Activated naive CD4-positive, alpha-beta T cell treated with anti-CD3 and anti-CD28 coated beads for 36 hours (primary cell): ENCODE data around the gene TRABD2A. TPM values are rescaled to one million over a fixed set of nuclear protein-coding genes. Genes with fewer than 3 reads are reported as not detected.
"Not testable (repeated sequence)": the region's sequence is repeated elsewhere in the genome, so short reads cannot be mapped to it uniquely, and the experiment has no call there.

ENCODE experiments used
- CTCF ChIA-PET: fragments of 350-600 bp; sonication (Branson Sonifier 250); formaldehyde crosslinking; loops from one replicate; lab custom pipeline; 2021; ENCODE audit warnings: antibody characterized with exemption; lab: Charles Lee
- DNase-seq: peaks from one replicate; pipeline ENCODE4 v3.0.0-alpha.2; 2020
- H3K27ac Mint-ChIP-seq: one replicate; pipeline ENCODE4 v1.8.0; 2021; ENCODE audit warnings: mild to moderate bottlenecking, mixed read lengths
- H3K27me3 Mint-ChIP-seq: one replicate; pipeline ENCODE4 v1.8.0; 2021; ENCODE audit warnings: low read depth, mixed read lengths
- H3K36me3 Mint-ChIP-seq: one replicate; pipeline ENCODE4 v1.8.0; 2021; ENCODE audit warnings: low read depth, mixed read lengths
- H3K4me1 Mint-ChIP-seq: one replicate; pipeline ENCODE4 v1.8.0; 2021; ENCODE audit warnings: low read depth, mixed read lengths
- H3K4me3 Mint-ChIP-seq: one replicate; pipeline ENCODE4 v1.8.0; 2021; ENCODE audit warnings: mild to moderate bottlenecking, moderate library complexity, mixed read lengths
- H3K9me3 Mint-ChIP-seq: one replicate; pipeline ENCODE4 v1.8.0; 2021; ENCODE audit warnings: mixed read lengths
- intact Hi-C: fragments of 100-400 bp; cut with micrococcal nuclease; formaldehyde crosslinking; loops from one replicate; pipeline ENCODE4 v1.15.1; 2023
- total RNA-seq, 2 experiments: library from RNA; stranded (reverse); gene quantifications; one replicate each; pipeline ENCODE4 v1.2.3, GENCODE V29; 2021

The TRABD2A gene, protein sequence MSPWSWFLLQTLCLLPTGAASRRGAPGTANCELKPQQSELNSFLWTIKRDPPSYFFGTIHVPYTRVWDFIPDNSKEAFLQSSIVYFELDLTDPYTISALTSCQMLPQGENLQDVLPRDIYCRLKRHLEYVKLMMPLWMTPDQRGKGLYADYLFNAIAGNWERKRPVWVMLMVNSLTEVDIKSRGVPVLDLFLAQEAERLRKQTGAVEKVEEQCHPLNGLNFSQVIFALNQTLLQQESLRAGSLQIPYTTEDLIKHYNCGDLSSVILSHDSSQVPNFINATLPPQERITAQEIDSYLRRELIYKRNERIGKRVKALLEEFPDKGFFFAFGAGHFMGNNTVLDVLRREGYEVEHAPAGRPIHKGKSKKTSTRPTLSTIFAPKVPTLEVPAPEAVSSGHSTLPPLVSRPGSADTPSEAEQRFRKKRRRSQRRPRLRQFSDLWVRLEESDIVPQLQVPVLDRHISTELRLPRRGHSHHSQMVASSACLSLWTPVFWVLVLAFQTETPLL
- total RNA-seq: 10 to 100 TPM; 40.4 to 41.7 TPM

DNA sequence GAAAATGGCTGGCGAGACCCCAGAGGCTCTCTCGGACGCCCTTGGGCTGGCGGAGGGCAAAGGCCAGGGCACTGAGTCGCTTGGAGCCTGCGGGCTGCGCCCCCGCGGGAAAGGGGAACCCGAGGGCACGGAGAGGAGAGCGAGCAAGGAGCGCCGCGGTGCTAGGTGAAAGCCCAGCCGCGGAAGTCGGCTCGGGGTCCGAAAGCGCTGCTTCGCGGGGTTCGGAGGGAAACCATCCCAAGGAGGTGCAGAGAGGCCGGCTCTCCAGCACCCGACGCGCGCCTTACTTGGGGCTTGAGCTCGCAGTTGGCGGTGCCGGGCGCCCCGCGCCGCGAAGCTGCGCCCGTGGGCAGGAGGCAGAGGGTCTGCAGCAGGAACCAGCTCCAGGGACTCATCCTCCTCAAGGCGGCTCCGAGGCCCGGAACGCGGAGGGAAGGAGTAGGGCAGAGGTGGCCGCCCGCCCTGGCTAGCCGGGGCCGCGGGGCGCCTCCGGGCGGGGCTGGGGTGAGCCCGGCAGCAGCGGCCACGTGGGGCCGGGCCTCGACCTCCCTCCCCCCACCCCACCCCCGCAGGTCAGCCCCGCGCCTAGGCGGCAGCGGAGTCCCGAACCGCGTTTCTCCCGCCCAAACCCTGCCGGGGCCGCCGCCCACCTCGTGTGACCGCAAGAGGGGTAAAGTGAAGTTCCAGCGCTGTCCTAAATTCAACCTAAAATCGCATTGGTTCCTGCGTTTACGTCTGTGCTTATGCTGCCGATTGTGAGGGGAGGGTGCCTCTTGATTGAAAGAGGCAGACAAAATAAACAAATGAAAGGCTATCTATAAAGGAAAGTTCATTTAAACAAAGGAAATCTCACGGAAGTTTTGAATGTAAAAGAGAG is at the start of gene TRABD2A:
Gene TRABD2A (minus strand): TSS at position 440 of the 877 bp plus-strand sequence. CDS start 45 bp downstream, at position 395.
- intact Hi-C loops: loop anchor here (1.0 to 5.0 kb wide), 6 partner anchors 8 to 249 kb away; partner anchors contain the start of gene TMSB10
- peaks cover 8% of the 10 kb centered on the region for H3K36me3 Mint-ChIP-seq
- peak within 1 kb of the TSS; percentile 93 for H3K4me3 Mint-ChIP-seq
- DNase-seq: peak; percentile 73
- H3K4me1 Mint-ChIP-seq: peaks cover 53% of the 10 kb centered on the region
- peak within 1 kb of the TSS; percentile 97 for H3K27ac Mint-ChIP-seq
- CTCF ChIA-PET: interaction anchor here (0.7 to 8.0 kb wide), 14 partner anchors 8 to 364 kb away, joined by 3 to 75 read pairs (median 4); partner anchors contain the start of gene TMSB10
- no peaks in the 10 kb centered on the region for H3K27me3 Mint-ChIP-seq
- no peaks in the 10 kb centered on the region for H3K9me3 Mint-ChIP-seq

DNA sequence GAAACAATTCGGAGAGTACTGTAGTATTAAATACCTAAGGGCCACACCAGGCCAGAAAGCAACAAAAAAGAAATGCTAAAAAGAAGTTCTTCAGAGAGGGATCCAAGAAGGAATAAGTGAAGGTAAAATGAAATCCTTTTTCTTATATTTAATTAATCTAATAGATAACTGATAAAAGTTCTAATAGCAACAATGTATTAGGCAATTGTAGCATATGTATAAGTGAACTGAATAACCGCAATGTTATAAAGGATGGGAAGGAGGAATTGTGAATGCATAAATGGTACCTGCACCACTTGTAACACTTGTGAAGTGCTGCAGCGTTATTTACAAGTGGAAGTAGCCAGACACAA is 46.4 kb upstream of the TRABD2A start:
- DNase-seq: no peak
- Mint-ChIP-seq H3K36me3 (no peaks in the 10 kb centered on the region), H3K27me3 (no peaks in the 10 kb centered on the region), H3K4me3 (peak overlapping the region; percentile 87), H3K4me1 (peaks cover 62% of the 10 kb centered on the region), H3K27ac (peak overlapping the region; percentile 97), H3K9me3 (no peaks in the 10 kb centered on the region)
- intact Hi-C loops: loop anchor here (1.0 to 2.0 kb wide), 2 partner anchors 11 to 140 kb away; no protein-coding TSS in a partner anchor
- CTCF ChIA-PET: interaction anchor here (1.1 to 3.0 kb wide), 19 partner anchors 10 to 372 kb away, joined by 3 to 90 read pairs (median 16); partner anchors contain the start of gene TRABD2A

DNA sequence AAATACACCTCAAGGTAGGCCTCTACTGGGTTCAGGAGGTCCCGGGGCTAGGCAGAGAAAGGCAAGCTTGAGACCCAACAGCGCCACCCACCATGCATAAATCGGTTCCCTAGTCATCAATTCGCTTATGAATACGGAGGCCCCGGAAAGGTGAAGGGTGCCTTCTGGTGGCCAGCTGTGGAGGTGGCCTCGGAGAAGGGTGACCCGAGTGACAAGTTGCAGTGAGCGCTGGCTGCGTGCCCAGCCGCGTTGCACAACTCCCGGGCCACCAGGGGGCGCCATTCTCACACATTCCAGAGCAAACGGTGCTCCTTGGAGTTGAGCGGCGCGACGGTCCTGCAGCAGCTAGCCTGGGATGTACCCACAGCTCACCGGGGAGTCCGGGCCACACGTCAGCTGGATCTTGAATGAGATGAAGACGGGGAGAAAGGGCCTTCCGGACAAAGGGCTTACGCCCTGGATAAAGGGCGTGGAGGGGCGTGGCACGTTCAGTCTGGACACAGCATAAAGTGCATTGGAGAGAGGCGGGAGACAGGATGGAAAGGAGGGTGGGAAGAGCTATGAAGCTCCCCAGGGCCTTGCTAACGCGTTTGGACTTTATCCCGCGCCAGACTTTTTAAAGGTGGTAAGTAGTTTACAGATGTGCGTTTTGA is 45.0 kb upstream of the TRABD2A start:
- peak; percentile 100 for DNase-seq
- Mint-ChIP-seq H3K27ac (peak overlapping the region; percentile 97), H3K4me3 (peak overlapping the region; percentile 87), H3K36me3 (no peaks in the 10 kb centered on the region), H3K27me3 (no peaks in the 10 kb centered on the region), H3K9me3 (no peaks in the 10 kb centered on the region), H3K4me1 (peaks cover 49% of the 10 kb centered on the region)
- intact Hi-C loops: loop anchor here (1.0 to 2.0 kb wide), 18 partner anchors 20 to 467 kb away; partner anchors contain the start of genes SUCLG1 and TMSB10
- CTCF ChIA-PET: interaction anchor here (0.6 to 3.0 kb wide), 90 partner anchors 9 to 465 kb away, joined by 3 to 90 read pairs (median 5); partner anchors contain the start of genes KCMF1, TMSB10 and TRABD2A

DNA sequence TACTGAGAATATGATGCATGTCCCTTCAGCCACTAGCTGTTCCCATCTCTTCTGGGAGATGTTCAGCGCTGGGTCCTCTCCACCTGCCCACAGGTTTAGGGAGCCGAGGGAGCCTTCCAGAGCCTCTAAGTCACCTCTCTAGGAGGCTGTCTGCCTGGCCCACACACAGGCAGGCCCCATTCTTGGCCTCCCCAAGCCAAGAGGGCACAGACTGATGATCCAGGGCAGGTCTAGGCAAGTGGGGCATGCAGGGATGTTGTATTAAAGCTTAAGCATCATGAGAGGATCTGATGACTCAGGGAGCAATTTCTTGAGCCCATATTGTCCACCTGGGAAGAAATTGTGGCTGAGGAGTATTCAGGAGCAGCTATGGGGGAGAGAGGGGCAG is 44.4 kb upstream of the TRABD2A start:
- H3K27me3 Mint-ChIP-seq: no peaks in the 10 kb centered on the region
- H3K36me3 Mint-ChIP-seq: no peaks in the 10 kb centered on the region
- peak overlapping the region; percentile 97 for H3K27ac Mint-ChIP-seq
- no peak for DNase-seq
- H3K4me3 Mint-ChIP-seq: peak overlapping the region; percentile 87
- CTCF ChIA-PET: interaction anchor here (0.6 to 3.0 kb wide), 75 partner anchors 8 to 464 kb away, joined by 3 to 90 read pairs (median 5); partner anchors contain the start of genes KCMF1, TMSB10 and TRABD2A
- intact Hi-C loops: loop anchor here (1.0 to 2.0 kb wide), 12 partner anchors 20 to 466 kb away; partner anchors contain the start of genes SUCLG1 and TMSB10
- H3K9me3 Mint-ChIP-seq: no peaks in the 10 kb centered on the region
- H3K4me1 Mint-ChIP-seq: peaks cover 48% of the 10 kb centered on the region

DNA sequence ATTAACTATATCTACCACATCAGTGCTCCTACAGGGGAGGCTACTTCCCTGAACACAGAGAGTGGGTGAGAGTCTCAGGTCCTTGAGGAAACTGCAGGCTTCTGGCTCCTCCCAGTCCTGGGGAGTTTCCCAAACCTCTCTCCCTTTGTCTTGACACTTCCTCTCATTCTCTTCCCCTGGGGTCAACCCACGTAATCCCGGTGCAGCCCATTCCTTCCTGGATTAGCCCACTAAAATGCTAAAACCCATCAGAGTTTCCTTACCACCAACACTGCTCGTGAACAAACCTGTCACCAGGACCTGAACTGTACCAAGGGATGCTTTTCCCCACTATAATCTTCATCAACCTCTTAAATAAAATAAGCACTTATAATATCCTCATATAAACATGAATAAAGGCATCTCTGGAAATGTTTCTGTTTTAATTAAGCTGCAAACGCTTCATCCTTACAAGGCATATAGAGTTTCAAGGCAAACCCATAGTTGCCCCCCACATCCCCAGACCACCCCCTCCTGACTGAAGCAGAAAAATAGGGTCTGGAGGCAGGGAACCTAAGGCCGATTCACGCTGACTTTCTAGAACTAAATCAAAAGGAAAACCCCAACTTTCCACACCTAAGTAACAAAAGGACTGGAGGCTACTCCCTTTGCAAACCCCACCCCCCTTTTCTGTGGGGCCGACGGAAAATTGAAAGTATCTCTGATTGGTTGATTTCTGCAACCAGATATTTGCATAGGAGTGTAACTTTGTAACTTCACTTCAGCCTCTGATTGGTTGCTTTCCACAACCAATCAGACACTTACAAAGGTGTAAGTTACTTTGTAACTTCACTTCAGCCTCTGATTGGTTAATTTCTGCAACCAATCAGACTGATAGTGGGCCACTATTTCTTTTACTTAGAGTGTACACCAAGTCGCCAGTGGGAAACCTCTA is 43.6 kb upstream of the TRABD2A start:
- Mint-ChIP-seq H3K4me3 (peak overlapping the region; percentile 87), H3K27me3 (no peaks in the 10 kb centered on the region), H3K4me1 (peaks cover 54% of the 10 kb centered on the region), H3K36me3 (no peaks in the 10 kb centered on the region), H3K27ac (peak overlapping the region; percentile 97), H3K9me3 (no peaks in the 10 kb centered on the region)
- peak; percentile 90 for DNase-seq
- CTCF ChIA-PET: interaction anchor here (0.6 to 3.0 kb wide), 36 partner anchors 7 to 433 kb away, joined by 3 to 90 read pairs (median 10); partner anchors contain the start of genes KCMF1, TMSB10 and TRABD2A
- intact Hi-C loops: loop anchor here (1.0 to 2.0 kb wide), 12 partner anchors 19 to 465 kb away; partner anchors contain the start of genes SUCLG1 and TMSB10

DNA sequence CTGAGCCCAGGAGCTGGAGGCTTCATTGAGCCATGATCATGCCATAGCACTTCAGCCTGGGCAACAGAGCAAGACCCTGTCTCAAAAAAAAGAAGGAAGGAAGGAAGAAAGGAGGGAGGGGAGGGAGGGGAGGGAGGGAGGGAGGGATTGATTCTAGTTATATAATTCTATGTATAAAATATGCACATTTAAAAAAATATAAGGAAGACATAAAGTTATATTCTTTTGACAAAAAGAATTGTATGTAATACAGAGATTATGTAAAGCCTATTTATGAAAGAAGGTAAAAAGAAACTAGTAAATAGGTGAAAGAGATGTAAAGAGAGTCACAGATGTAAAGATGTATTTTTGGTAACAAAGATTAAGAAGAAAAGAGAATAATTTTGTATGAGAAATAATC is 42.1 kb upstream of the TRABD2A start:
- H3K9me3 Mint-ChIP-seq: no peaks in the 10 kb centered on the region
- no peak overlapping the region for H3K4me3 Mint-ChIP-seq
- no peaks in the 10 kb centered on the region for H3K27me3 Mint-ChIP-seq
- DNase-seq: no peak
- no peaks in the 10 kb centered on the region for H3K36me3 Mint-ChIP-seq
- H3K4me1 Mint-ChIP-seq: peaks cover 66% of the 10 kb centered on the region
- intact Hi-C loops: no loop called here
- peak overlapping the region; percentile 6 for H3K27ac Mint-ChIP-seq
- CTCF ChIA-PET: interaction anchor here (0.6 kb wide), 1 partner anchor 9 kb away, joined by 3 read pairs; no protein-coding TSS in a partner anchor

DNA sequence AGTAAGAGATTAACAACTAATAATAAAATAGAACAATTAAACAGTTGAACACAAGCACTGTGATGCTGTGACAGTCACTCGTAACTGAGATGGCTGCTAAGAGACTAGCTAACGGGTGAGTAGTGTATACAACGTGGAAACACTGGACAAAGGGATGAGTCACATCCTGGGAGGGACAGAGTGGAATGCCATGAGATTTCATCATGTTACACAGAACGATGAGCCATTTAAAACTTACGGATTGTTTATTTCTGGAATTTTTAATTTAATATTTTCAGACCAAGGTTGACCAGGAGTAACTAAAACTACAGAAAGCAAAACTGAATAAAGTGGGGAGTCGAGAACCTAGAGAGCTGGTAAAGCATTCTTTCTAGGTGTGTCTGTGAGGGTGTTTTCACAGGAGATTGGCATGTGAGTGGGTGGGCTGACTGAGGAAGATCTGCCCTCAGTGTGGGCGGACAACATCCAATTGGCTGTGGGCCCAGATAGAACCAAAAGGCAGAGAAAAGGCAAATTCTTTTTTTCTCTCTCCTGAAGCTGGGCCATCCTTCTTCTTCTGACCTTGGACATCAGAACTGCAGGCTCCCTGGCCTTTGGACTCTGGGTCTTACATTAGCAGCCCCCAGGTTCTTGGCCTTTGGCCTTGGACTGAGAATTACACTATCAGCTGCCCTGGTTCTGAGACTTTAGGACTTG is 39.1 kb upstream of the TRABD2A start:
- no peaks in the 10 kb centered on the region for H3K36me3 Mint-ChIP-seq
- H3K4me1 Mint-ChIP-seq: peaks cover 59% of the 10 kb centered on the region
- intact Hi-C loops: loop anchor here (1.0 kb wide), 1 partner anchor 13 kb away; no protein-coding TSS in a partner anchor
- DNase-seq: peak; percentile 75
- no peaks in the 10 kb centered on the region for H3K27me3 Mint-ChIP-seq
- H3K4me3 Mint-ChIP-seq: peak overlapping the region; percentile 61
- CTCF ChIA-PET: interaction anchor here (0.8 to 4.1 kb wide), 12 partner anchors 9 to 394 kb away, joined by 3 to 28 read pairs (median 3); partner anchors contain the start of genes TMSB10 and TRABD2A
- peak overlapping the region; percentile 90 for H3K27ac Mint-ChIP-seq
- H3K9me3 Mint-ChIP-seq: no peaks in the 10 kb centered on the region

DNA sequence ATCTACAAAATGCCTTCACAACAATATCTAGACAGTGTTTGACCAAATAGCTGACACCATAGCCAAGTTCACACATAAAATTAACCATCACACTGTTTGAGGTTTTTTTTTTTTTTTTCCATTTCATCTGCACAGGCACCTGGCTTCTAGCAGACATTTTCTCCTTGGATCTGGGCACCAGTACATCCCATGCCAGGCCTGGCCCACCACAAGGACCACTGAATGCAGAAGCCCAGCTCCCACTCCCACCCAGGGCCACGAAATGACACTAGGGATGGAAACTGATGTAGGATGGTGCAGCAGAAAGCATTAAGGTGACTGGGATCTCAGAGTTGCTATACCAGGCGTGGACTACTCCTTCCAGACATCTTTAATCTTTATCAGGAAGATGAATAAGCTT is 37.5 kb upstream of the TRABD2A start:
- no peaks in the 10 kb centered on the region for H3K9me3 Mint-ChIP-seq
- no peaks in the 10 kb centered on the region for H3K27me3 Mint-ChIP-seq
- H3K4me3 Mint-ChIP-seq: no peak overlapping the region
- no peak for DNase-seq
- CTCF ChIA-PET: interaction anchor here (0.9 to 4.1 kb wide), 5 partner anchors 12 to 394 kb away, joined by 3 to 28 read pairs (median 4); partner anchors contain the start of gene TMSB10
- H3K36me3 Mint-ChIP-seq: no peaks in the 10 kb centered on the region
- H3K27ac Mint-ChIP-seq: peak overlapping the region; percentile 90
- H3K4me1 Mint-ChIP-seq: peaks cover 46% of the 10 kb centered on the region
- intact Hi-C loops: no loop called here

DNA sequence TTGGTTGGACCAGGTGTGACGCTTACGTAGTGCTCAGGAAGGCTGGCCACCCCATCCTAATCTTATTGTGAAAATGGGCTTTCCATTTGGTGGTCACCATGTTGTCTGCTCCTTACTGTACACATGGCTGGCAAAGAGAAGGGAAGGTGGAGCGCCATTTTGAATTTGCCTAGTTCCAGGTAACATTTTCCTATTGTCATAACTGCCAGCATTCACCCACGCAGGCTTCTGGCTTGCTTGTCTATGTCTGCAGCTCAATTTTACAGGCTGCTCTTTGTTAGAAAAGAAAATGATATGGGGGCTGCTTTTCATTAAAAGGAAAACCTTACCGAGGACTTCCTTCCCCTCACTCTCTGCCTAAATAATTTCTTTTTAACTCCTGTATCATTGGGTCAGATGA is 36.9 kb upstream of the TRABD2A start:
- DNase-seq, H3K4me3 Mint-ChIP-seq, H3K9me3 Mint-ChIP-seq, H3K27me3 Mint-ChIP-seq, H3K36me3 Mint-ChIP-seq, intact Hi-C loops: not testable (repeated sequence)
- Mint-ChIP-seq H3K27ac (peak overlapping the region; percentile 90), H3K4me1 (peaks cover 42% of the 10 kb centered on the region)
- CTCF ChIA-PET: interaction anchor here (0.7 to 4.1 kb wide), 5 partner anchors 8 to 100 kb away, joined by 3 to 28 read pairs (median 4); partner anchors contain the start of gene TMSB10

DNA sequence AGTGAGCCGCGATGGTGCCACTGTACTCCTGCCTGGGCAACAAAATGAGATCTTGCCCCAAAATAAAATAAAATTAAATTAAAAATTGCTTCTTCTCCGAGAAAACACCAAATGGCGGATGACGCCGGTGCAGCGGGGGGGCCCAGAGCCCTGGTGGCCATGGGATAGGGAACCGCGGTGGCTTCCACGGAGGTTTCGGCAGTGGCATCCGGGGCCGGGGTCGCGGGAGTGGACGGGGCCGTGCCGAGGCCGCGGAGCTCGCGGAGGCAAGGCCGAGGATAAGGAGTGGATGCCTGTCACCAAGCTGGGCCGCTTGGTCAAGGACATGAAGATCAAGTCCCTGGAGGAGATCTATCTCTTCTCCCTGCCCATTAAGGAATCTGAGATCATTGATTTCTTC is 34.8 kb upstream of the TRABD2A start:
- intact Hi-C loops, H3K36me3 Mint-ChIP-seq, H3K9me3 Mint-ChIP-seq, H3K27ac Mint-ChIP-seq, H3K4me3 Mint-ChIP-seq, CTCF ChIA-PET, DNase-seq, H3K27me3 Mint-ChIP-seq: not testable (repeated sequence)
- H3K4me1 Mint-ChIP-seq: peaks cover 46% of the 10 kb centered on the region
